LHCN-M2 (cell line): ENCODE measurements around the gene EN1. TPM values are rescaled to one million over a fixed set of nuclear protein-coding genes. Genes with fewer than 3 reads are reported as not detected.

Source experiments
- DNase-seq: peaks from one replicate; pipeline ENCODE4 v3.0.0-alpha.2; 2012; ENCODE audit warnings: low read depth
- total RNA-seq: library from RNA; depleted of rRNA; stranded (reverse); fragments of >200 nt; gene quantifications from 2 replicates; pipeline ENCODE4 v1.2.3, GENCODE V29; 2014

Gene EN1
- total RNA-seq, 1 experiment from 2014 or later, result 4.5 TPM

- no peak for DNase-seq
These were observed 3.8 kb downstream of the EN1 start for GRCh38 chr2:118843483-118844132.

- peak; percentile 17 for DNase-seq
These were observed 4.6 kb downstream of the EN1 start for GRCh38 chr2:118842661-118843482.

- no peak for DNase-seq
These were observed 5.5 kb downstream of the EN1 start for GRCh38 chr2:118841828-118842461.

GRCh38 chr2:118841450-118841827, 6.0 kb downstream of the EN1 start:
- DNase-seq, result no peak

- DNase-seq, result no peak
These were observed 8.6 kb downstream of the EN1 start for GRCh38 chr2:118838741-118839455.

- no peak for DNase-seq
These were observed 9.8 kb downstream of the EN1 start for GRCh38 chr2:118837621-118838020.

GRCh38 chr2:118837067-118837466, 10.4 kb downstream of the EN1 start:
- DNase-seq, result no peak

GRCh38 chr2:118836411-118836930, 11.0 kb downstream of the EN1 start:
- no peak for DNase-seq

GRCh38 chr2:118835746-118836410, 11.6 kb downstream of the EN1 start:
- DNase-seq, result peak; percentile 32

- no peak for DNase-seq
These were observed 12.3 kb downstream of the EN1 start for GRCh38 chr2:118834901-118835745.

GRCh38 chr2:118834440-118834810, 13.0 kb downstream of the EN1 start:
- no peak for DNase-seq

- no peak for DNase-seq
These were observed 13.6 kb downstream of the EN1 start for GRCh38 chr2:118833716-118834439.

GRCh38 chr2:118832791-118833715, 14.4 kb downstream of the EN1 start:
- DNase-seq, result no peak

GRCh38 chr2:118832071-118832790, 15.2 kb downstream of the EN1 start:
- DNase-seq, result no peak

- DNase-seq, result no peak
These were observed 16.6 kb downstream of the EN1 start for GRCh38 chr2:118830881-118831280.

- peak; percentile 50 for DNase-seq
These were observed 17.3 kb downstream of the EN1 start for GRCh38 chr2:118830118-118830517.

- no peak for DNase-seq
These were observed 21.4 kb downstream of the EN1 start for GRCh38 chr2:118826093-118826492.

- no peak for DNase-seq
These were observed 23.8 kb downstream of the EN1 start for GRCh38 chr2:118823633-118824032.
